NCI-H1092 treated with DMSO at 0.1 percent for 48 hours (cell line): ENCODE data around the gene KIRREL3.

Experiments
- DNase-seq: peaks from one replicate; lab custom pipeline; 2025; lab: John Stamatoyannopoulos, UW

Gene KIRREL3

DNA sequence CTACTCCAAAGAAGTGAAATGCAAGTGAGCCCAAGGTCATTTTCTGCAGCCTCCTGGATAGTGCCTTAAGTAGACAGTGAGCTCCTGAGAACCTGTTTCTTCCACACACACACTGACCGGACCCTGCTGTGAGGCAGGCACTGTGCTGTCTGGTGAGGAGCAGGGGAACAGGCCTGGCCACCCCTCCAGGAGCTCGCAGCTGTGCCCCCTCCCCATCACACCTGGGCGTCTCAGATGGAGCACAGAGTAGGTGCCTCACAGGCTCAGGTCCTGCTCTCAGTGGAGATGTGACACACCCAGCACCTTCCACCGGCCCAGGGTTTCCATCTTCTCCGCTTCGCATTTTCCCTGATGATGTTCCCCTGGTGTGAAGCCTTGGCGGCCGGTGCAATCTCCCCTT lies 470.2 kb downstream of the KIRREL3 start:
- no peak for DNase-seq

DNA sequence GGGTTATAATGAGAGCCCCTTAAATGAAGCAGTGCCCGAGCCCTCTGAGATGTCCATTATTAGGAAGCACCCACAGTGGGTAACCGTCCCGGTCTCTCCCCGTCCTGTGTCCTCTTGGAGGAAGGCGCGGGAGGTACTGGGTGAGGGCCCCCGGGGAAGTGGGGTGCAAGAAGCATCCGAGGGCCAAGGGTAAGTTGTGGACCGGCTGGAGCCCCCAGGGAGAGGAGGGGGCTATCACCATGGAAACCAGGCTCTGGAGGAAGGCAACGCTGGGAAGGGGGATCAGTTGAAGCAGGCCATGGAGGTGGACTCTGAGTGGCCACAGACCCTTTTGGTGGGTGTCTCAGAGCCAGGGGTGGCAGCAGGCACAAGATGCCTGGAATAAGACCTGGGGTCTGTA lies 471.5 kb downstream of the KIRREL3 start:
- DNase-seq = no peak

DNA sequence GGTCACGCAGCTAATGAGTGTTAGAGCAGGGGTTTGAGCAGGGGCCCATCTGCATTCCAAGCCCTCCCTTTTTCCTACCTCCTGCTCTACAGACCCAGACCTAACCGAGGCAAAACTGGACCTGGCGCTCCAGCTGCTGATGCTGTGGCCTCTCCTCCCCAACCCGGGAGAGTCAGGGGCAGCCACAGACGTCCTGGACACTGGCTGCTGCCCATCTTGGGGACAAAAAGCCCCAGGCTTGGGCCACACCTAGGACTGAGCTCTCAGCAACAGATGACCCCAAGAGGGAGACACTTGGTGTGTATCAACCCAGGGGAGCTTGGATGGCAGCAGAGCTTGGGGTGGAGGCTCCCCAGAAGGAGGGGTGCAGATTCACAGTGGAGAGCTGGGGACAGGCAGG lies 472.5 kb downstream of the KIRREL3 start:
- DNase-seq = no peak

DNA sequence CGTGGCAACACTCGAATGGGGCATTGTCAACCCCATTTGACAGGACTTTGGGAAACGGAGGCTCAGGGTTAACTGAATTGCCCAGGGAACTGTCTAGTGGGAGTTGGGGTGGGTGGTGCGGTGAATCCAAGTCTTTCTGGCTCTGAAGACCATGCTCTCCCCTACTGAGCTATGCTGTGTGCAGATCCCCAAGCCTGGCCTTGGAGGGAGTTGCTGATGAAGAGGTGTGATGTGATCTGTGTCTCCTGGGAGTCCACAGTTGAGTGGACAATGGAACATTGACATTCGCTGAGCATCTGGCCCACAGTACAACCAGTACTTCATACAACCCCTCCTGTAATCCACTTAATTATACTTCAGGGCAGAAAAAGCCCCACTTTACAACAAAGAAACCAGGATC lies 472.9 kb downstream of the KIRREL3 start:
- no peak for DNase-seq

DNA sequence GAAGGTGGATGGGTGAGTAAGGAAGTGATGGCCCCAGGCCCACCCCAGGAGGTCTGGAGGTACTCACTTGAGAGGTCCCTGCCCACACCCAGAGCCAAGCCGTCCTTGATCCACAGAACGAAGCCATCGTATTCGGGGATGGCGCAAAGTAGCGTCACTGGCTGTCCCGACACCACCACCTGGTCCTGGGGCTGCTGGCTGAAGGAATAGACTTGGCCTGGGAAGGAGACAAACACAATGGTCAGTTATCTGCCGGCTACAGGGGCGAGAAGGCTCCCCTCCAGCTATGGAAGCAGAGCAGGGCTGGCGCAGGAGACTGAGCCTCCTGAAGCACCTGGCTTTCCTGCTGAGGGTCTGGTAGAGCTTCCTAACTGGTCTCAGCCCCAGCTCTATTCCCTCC lies 474.1 kb downstream of the KIRREL3 start:
- no peak for DNase-seq

DNA sequence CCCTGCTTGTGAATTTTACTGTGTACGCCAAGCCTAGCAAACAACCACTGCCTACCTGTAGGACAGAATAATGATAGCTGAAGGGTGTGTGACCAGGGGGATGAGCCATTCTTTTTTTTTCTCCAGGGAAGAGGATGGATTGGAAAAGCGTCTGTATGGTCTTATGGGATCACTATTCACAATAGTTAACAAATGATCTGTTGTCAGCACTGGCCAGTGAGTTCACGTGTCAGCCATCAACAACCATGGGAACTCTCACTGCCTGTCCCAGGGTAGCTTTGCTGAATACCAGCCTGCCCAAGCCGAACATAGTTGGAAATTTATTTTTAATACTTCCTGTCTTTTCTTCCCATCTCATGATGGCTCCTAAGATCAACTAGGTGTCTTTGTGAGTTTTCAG lies 474.9 kb downstream of the KIRREL3 start:
- no peak for DNase-seq

DNA sequence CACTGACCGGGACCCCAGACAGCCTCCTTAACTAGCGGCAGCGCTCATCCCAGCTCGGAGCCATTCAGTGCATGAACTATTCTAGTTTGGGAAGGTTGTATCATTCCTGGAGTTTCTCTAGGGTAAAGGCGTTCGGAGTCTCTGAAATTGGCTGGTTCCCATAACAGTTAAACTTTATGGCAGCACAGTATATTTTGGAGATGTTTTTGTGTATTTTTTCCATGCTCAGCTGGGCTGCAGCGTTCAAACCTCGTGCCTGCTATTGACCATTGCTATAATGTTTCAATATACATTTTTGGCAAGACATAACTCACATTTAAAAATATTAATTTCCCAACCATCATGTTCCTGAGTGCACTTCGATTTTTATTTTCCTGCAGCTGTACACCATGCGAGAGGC lies 475.4 kb downstream of the KIRREL3 start:
- DNase-seq = no peak

DNA sequence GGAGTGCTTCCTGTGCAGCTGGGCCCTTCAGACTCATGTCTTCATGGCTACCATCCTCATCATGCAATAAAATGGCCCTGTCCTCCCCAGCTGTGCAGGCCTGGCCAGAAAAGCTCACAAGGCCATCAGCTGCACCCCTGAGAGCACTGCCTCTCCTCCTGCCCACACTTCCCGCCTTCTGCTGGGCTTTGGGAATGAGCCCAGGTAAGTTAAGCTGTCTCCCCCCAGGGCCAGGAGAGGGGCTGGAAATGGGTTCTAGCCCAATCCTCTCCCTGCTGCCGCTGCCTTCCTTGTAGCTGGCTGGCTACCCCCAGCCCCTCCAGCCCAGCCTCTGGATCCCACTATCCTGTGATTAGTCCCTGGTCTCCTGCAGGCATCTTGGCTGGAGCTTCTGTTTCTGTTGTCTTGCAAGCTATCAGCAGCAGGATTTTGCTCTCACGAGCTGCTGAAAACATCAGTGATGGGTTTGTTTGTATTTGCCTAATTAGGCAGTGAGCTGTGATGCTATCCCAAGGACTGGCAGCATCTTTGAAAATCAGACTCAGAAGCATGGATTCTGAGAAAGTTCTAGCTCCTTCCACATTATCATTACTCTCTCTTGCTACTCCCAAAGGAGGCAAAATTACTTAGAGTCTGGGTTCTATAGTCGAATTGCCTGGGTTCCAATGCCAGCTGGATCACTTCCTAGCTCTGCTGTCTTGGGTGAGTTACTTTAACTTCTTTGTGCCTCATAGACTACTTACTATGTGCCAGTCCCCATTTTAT lies 476.9 kb downstream of the KIRREL3 start:
- no peak for DNase-seq

DNA sequence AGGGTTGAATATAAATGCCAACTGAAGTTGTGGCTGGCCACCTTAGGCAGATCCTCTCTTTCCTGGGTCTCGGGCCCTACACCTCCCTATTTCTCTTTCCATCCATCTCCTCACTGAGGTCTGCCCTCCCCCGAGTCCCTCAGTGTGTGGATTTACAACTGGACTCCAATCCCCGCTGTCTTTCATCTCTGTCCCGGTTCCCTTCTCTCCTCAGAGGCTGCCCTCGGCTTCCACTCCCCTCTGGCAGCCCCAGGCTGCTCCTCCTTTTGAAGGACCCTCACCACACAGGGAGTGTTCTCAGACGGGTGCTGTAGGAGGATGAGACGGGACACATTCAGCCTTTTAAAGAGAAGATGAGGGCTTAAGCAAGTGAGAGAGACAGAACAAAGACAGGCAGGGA lies 478.0 kb downstream of the KIRREL3 start:
- DNase-seq = no peak

DNA sequence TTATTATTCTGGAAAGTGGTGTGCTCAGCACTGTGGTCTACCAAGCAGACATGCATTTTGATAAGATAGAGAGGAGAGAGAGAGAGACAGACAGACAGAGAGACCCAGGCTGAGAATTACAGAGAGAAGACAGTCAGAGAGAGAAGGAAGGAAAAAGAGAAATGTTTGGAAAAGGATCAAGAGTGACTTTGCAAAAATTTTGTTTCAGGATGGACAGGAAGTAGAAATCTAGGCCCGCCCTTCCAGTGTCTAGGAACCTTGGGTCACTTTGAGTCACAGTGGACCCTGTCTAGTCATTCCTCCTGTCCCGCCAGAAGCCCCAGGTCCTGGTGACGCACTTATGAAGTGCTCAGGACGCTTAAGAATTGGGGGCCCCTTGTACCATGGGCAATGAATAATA lies 478.4 kb downstream of the KIRREL3 start:
- no peak for DNase-seq

DNA sequence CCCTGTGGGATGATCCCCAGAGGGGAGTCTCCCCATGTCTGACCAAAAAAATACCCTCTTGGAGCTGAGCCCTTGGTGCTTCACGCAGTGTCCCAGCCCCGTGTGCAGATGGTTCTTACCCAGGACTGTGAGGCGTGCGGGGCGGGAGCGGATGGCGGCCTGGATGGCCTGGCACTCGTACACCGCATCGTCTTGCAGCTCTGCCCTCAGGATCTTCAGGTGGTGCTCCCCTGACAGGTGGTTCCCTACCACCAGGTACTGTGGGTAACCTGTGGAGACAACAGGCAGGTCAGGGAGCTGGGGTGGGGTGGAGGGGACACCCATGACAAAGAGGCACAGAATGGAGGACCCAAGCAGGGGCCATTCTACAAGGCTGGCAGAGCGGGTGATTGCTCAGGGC lies 479.4 kb downstream of the KIRREL3 start:
- DNase-seq = no peak

DNA sequence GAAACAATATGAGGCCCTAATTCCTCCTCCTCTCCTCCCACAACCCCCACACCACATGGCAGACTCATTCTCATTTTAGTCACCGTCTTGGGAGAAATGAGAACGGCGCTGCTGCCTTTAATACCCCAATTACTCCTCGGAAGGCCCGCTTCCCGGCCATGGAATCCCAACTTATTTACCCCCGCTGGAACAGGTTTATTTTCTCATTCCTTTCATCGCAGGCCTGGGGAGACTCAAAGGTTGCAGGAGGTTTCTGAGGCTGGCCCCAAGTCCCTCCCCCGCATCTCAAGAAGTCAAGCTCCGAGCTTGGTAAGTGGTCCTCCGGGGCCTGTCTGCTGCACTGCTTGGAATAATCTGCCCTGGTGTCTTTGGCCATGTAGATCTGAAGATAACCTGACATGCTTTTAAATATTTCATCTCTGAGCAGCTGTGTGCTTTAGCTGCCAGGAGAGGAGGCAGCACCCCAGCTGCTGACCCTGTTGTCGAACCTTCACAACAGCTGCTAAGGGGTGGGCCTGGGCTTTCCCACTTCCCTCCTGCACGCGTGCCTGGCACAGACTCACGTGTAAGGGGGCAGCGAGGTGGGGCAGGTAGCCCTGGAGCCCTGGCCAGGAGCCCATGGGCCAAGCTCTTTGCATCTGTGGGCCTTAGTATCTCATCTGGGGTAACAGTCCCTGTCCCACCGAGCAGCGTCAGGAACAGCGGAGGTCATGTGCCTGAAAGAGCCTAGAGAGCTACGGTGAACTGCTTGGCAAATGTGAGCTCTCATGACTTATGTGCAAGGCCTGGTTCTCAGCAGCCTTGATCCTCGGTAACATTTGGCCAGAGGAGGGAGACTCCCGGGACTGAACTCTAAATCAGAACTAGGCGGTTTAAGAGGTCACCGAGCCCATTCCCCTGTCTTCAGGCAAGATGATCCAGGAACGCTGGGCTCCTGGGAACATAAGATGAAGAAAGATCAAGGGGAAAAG lies 480.5 kb downstream of the KIRREL3 start:
- DNase-seq = no peak

DNA sequence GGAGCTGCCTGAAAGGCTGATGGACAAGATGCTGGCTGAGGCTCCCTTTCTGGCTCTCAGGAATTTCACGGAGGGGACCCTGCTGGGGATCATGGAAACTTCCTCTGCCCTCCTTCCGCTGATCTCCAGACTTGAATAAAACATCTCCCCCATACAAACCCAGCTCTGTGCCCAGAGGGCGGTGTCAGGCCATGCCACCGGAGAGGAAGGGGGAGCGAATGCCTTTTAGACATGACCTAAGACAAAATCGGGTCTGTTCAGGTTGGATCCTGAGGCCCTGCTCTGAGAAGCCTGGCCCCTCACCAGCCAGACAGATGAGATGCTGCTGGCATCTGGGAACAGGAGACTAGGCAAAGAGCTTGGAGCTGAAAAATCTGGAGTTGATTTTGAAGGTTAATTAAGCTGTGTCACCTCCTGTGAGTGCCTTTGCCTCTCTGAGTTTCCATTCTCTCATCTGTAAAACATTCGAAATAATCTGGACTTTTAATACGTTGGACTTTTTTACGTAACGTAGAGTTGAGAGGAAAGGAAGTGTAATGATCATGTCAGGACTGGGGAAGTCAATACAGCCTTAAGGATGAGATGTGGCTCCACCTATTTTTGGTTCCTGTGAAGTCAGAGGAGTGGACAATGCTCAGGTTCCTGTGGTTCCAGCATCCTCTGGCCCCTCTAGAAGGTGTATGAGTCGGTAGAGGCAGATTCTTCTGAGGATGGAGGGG lies 481.4 kb downstream of the KIRREL3 start:
- no peak for DNase-seq

DNA sequence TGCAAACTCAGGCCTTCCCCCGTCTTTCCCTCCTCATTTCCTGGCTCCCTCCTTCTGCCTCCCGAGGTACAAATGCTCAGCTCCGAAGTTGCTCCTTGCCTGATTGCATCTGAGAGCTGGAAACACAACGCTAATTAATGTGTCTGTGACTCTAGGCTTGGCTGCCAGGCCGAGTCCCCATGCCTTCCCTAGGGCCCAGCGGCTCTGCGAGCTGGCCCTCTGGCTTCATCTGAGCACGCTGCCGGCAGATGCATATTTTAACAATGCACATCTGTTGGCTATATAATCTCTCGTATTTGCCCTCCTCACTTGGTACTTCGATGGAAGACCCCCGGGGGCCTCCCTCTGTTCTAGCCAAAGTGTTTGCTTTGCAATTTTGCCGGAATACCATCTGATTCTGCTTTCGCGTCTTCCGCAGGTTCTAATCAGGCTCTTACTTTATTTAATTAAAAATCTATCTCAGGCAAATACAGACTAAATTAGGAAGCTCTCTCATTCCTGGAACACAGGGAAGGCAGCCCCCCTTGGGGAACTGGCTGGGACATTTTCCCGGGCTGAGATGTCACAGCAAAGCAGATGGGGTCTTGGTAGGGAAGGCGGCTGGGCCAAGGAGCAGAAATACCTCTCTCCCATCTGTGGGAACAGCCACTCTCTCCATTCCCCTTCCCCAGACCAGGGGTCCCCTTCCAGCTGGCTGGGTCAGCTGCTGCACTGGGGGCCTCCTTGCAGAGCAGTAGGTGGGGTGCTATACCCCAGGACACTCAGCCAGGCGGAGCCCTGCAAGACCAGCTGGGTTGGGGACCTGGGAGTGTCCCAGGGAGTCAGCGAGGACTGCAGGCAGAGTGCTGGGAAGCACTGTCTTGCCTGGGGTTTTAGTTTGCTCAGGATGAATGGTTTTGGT lies 482.2 kb downstream of the KIRREL3 start:
- no peak for DNase-seq

DNA sequence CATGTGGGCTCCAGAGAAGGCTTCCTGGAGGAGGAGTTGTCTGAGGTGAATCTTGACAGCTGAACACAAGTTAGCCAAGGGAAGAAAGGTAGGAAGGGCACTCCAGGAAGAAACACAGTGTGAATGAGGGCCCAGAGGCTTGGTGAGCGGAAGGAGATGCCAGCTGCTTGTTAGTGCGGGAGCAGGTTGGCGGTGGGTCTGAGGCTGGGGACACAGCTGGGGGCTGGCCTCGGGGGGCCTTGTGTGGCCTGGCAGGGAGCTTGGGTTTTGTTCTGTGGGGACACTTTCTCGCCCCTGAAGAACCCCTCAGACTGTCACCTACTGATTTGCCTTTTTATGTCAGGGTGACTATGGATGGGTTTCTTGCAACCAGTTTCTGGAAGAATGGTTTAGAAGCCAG lies 485.1 kb downstream of the KIRREL3 start:
- no peak for DNase-seq

DNA sequence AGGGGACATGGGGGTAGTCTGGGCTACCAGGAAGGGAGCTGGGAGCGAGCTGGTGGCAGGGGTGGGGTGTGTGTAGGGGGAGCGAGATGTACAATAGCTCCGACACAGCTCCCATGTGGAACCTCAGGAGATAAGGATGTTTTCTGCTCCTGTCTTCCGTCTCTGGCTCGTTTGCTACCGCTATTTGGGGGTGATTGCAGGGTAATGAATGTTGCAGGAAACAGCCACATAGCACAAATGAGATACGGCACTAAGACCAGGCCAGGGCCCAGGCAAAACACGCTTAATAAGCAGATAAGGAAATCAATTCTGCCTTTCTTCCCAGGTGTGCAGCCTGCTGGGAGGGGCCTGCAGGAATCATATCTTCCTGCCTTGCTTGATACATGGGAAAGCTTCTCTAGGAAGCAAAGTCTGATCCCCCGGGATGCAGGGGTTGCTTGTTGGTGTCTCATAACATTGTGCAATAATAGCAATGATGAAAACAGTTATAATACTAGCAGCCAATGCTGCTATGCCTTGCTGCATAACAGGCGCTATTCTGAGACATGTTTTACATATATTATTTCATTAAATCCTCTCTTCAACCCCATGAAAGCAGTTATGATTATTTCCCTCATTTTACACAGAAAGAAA lies 486.4 kb downstream of the KIRREL3 start:
- DNase-seq = no peak

DNA sequence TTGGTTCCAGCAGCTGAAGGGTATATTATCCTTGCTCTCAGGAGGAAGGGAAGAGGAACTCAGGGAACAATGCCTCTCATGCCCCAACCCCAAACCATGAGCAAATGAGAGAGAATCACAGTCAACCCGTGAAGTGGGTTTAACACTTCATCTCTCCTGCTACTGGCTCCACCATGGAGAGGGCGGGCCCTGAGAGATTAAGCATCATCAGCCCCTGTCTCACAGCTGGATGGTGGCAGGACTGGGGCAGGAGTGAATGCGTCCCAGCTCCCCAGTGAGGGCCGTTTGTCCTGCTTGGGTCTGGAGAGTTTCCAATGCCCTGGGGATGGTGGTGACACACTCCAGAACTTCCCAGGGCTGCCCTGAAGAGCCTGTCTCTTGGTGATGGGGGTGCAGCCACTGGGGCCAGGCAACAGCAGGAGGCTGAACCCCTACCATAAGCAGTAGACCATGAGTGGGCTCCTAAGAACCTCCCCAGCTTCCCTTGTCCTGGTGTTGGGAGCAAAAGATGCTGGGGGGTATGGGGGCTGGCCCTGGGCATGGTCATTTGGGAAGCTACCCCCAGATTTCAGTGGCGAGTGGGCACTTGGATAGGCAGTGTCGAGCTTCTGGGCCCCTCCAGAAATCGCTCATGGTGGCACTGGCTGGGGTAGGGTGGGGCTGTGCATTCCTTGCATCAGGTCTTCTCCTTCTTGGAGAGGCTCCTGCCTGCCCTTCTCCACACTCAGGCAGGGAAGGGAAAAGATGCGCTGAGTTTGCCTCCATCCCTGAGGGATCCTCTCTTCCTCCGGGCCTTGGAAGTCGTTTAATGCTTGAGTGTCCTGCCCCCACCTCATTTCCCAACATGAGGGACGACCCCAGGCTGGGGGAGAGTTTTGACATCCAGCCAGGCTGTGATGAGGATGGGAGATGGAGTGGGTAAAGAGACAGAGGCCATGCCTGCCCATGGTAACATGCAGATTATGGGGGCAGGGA lies 487.5 kb downstream of the KIRREL3 start:
- no peak for DNase-seq

DNA sequence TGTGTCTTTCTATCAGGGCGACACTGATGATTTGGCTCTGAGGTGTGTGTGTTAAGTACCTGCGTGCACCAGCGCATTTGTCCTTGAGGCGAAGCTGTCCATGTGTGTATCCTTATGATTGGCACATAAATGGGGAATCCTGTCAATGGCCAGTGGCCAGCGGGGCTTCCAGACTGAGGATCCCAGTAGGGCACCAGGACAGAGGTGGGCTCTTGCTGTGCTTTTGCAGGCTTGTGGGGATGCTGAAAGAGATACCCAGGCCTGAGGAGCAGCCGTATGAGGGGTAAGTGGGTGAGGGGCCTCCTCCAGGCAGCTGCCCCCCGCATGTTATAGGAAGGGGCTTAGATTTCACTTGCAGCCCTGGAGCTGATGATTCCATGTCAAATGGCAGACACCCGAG lies 488.3 kb downstream of the KIRREL3 start:
- no peak for DNase-seq

DNA sequence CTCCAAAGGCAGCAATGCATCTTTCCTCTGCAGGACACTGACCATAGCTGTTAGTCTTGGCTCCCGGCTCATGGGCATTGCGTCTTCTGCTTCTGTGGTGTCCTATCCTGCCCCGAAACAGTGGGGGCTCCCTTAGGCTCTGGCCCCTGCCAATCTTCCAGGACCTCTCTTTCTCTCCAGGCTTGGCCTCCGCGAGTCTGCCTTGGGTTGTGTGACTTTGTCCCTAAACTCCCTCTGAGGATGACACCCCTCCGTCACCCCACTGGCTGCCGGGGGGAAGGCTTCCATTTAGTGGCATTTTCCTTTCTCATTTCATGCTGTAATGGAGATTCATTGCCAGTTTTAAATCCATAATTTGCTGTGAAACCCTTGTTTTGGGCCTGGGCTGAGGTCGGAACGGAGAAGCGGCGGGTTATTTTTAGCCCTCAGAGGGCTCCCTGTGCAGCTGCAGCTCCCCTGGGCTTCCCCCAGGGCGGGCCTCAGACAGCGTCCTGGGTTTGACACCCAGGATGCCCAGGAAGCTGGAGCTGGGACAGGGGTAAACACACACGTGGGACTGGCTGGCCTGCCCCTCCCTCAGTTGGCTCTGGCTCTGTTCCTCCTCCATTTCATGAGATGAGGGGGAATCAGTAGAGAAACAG lies 489.0 kb downstream of the KIRREL3 start:
- no peak for DNase-seq
